Glutamatergic neuron (in vitro differentiated cells): ENCODE data around the gene BRD2. TPM values are rescaled to one million over a fixed set of nuclear protein-coding genes. Genes with fewer than 3 reads are reported as not detected.
"Not testable (repeated sequence)": the region's sequence is repeated elsewhere in the genome, so short reads cannot be mapped to it uniquely, and the experiment has no call there.

Source experiments
- DNase-seq: peaks from one replicate; pipeline ENCODE4 v3.0.0; 2022
- H3K27ac Mint-ChIP-seq: one replicate; pipeline ENCODE4 v1.8.0; 2020; ENCODE audit warnings: mild to moderate bottlenecking, mixed read lengths, inconsistent platforms; ENCODE audit not compliant: unreplicated experiment
- H3K27me3 Mint-ChIP-seq: one replicate; pipeline ENCODE4 v1.8.0; 2020; ENCODE audit warnings: mild to moderate bottlenecking, moderate library complexity, mixed read lengths, inconsistent platforms; ENCODE audit not compliant: unreplicated experiment
- H3K36me3 Mint-ChIP-seq: one replicate; pipeline ENCODE4 v1.8.0; 2020; ENCODE audit warnings: mild to moderate bottlenecking, mixed read lengths, inconsistent platforms; ENCODE audit not compliant: unreplicated experiment
- H3K4me1 Mint-ChIP-seq: one replicate; pipeline ENCODE4 v1.8.0; 2020; ENCODE audit warnings: mild to moderate bottlenecking, low read depth, mixed read lengths, inconsistent platforms; ENCODE audit not compliant: unreplicated experiment
- H3K4me3 Mint-ChIP-seq: one replicate; pipeline ENCODE4 v1.8.0; 2020; ENCODE audit warnings: mild to moderate bottlenecking, mixed read lengths, inconsistent platforms; ENCODE audit not compliant: unreplicated experiment
- H3K9me3 Mint-ChIP-seq: one replicate; pipeline ENCODE4 v1.8.0; 2020; ENCODE audit warnings: mild to moderate bottlenecking, moderate library complexity, mixed read lengths, inconsistent platforms; ENCODE audit not compliant: unreplicated experiment
- total RNA-seq: library from RNA; stranded (reverse); fragmentation: NEBNext Ultra II Directional; extraction: Animal tissue kit (Norgen Biotek cat#: 25700); gene quantifications from one replicate; pipeline ENCODE4 v1.2.1, GENCODE V29; 2021; ENCODE audit not compliant: unreplicated experiment
- TF ChIP-seq, protein P1 (sequence below): fragments of 200-600 bp; sonication (generic); IDR thresholded peaks from one replicate; pipeline ENCODE4 v1.5.0; 2021; ENCODE audit not compliant: partially characterized antibody, unreplicated experiment

Gene BRD2
- total RNA-seq, 1 donor from 2014 or later: 213 TPM

DNA sequence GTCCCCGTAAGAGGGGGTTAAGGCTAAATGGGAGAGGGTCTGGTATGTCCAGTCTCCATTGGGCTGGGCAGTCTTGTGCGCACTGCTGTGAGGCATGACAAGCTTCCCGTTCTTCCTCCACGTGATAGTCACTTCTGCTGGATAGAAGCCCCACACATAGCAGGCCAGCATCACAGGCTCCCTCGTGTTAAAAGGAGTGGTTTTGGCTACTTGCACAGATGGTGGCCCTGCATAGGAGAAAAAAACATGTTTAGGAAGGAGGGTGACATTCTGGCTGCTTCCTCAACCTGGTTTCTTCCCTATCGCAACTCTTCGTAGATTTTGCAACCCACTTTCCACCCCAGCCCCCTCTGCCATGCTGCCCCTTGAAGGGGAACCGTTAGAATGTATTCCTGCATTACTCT is 31.2 kb upstream of the BRD2 start:
- Mint-ChIP-seq H3K4me1 (peaks cover 7% of the 10 kb centered on the region), H3K27ac (no peak overlapping the region), H3K4me3 (peak overlapping the region; percentile 40), H3K36me3 (no peaks in the 10 kb centered on the region), H3K27me3 (peaks cover 5% of the 10 kb centered on the region), H3K9me3 (peaks cover 3% of the 10 kb centered on the region)
- no peak for DNase-seq
- TF ChIP-seq, protein P1, sequence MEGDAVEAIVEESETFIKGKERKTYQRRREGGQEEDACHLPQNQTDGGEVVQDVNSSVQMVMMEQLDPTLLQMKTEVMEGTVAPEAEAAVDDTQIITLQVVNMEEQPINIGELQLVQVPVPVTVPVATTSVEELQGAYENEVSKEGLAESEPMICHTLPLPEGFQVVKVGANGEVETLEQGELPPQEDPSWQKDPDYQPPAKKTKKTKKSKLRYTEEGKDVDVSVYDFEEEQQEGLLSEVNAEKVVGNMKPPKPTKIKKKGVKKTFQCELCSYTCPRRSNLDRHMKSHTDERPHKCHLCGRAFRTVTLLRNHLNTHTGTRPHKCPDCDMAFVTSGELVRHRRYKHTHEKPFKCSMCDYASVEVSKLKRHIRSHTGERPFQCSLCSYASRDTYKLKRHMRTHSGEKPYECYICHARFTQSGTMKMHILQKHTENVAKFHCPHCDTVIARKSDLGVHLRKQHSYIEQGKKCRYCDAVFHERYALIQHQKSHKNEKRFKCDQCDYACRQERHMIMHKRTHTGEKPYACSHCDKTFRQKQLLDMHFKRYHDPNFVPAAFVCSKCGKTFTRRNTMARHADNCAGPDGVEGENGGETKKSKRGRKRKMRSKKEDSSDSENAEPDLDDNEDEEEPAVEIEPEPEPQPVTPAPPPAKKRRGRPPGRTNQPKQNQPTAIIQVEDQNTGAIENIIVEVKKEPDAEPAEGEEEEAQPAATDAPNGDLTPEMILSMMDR: no peak

DNA sequence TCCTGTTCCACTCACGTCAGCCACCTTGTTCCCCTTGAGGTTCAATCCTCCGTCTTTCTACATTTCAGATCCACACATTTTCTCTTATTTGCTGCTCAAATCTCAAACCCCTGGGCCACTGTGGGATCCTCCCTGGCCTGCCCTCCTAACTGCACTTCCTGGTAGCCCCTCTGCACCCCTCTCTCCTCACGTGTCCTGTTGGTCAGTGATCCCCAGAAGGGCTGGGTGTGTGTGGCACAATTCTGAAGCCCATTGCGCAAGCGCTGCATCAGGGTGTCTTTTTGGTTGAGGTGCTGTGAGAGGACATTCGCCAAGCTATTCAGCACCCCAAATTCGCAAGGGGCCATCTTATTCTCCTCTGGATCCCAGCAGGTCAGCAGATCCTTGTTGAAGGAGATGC is 29.9 kb upstream of the BRD2 start:
- H3K4me1 Mint-ChIP-seq: peaks cover 7% of the 10 kb centered on the region
- no peak for DNase-seq
- peaks cover 3% of the 10 kb centered on the region for H3K9me3 Mint-ChIP-seq
- H3K36me3 Mint-ChIP-seq: no peaks in the 10 kb centered on the region
- H3K4me3 Mint-ChIP-seq: peak overlapping the region; percentile 21
- H3K27ac Mint-ChIP-seq: no peak overlapping the region
- TF ChIP-seq, protein P1: no peak
- H3K27me3 Mint-ChIP-seq: peaks cover 5% of the 10 kb centered on the region

DNA sequence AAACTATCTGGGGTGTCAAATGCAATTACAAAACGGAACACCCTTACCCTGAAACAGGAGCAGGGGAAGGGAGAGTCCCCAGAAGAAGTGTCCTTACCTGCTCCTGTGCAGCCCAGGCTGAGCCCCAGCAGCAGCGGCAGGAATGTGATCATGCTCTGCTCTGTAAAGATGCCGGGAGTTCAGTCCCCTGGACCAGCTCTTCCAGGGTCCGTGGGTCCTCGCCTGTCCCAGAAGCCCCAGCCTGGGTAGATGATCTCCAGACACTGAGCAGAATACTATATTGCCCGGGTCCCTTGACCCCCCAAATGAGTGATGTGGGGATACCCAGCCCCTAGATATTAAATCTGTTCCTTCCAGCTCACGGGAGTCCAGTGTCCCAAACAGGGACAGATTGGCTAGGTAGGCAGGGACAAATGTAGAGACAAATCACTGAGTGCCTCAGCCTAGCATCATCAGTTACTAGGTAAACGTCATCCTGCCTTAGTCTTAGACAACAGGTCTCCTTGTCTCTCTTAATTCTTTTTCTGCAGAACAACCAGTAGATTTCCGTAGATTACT is 27.7 kb upstream of the BRD2 start, which contains the start of gene HLA-DMB:
TSS of gene HLA-DMB (minus strand) at position 373 of the 558 bp plus-strand sequence. CDS start at position 152, 221 bp downstream.
- TF ChIP-seq, protein P1: no peak
- Mint-ChIP-seq H3K9me3 (peaks cover 4% of the 10 kb centered on the region), H3K27ac (no peak within 1 kb of the TSS), H3K36me3 (no peaks in the 10 kb centered on the region), H3K4me3 (peak within 1 kb of the TSS; percentile 63), H3K27me3 (peaks cover 4% of the 10 kb centered on the region), H3K4me1 (peaks cover 7% of the 10 kb centered on the region)
- DNase-seq: no peak

DNA sequence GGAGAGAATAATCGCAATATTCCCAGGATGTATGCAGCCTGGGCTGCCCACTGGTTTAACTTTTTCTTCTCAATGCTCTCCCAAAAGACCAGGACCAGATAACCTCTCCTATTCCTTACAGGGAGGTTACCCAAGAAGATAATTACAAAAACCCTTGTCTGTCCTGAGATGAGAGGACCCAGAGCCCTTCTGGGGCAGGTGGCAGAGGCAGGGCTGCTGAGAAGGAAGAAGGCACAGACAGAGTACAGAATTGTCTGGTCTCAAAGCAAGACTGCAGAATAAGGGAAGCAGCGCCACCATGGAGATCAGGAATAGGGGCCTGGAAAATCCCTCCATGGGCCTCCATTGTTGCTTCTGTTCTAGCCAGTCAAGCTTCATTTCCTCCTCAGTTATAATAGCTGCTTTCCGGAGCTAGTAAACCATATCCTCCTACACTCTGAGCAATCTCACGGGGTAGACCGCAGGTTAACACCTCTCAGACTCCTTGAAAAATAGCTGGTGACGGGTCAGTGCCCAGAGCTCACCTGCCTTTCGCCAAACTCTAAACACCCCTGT is 27.1 kb upstream of the BRD2 start:
- H3K9me3 Mint-ChIP-seq: peaks cover 4% of the 10 kb centered on the region
- TF ChIP-seq, protein P1: no peak
- H3K4me1 Mint-ChIP-seq: peaks cover 7% of the 10 kb centered on the region
- no peak overlapping the region for H3K4me3 Mint-ChIP-seq
- peaks cover 4% of the 10 kb centered on the region for H3K27me3 Mint-ChIP-seq
- DNase-seq: no peak
- H3K27ac Mint-ChIP-seq: no peak overlapping the region
- no peaks in the 10 kb centered on the region for H3K36me3 Mint-ChIP-seq

DNA sequence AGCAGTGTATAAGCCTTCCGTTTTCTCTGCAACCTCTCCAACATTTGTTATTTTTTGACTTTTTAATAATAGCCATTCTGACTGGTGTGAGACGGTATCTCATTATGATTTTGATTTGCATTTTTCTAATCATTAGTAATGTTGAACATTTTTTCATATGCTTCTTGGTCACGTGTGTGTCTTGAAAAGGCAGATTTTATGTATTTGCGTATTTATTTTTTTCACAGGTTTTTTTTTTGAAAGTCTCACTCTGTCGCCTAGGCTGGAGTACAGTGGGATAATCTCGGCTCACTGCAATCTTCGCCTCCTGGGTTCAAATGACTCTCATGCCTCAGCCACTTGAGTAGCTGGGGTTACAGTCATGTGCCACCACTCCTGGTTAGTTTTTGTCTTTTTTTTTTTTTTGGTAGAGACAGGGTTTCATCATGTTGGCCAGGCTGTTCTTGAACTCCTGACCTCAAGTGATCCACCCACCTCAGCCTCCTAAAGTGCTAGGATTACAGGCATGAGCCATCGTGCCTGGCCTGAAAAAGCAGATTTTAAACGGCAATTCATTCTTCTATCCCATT is 25.8 kb upstream of the BRD2 start:
- not testable (repeated sequence) for H3K4me1 Mint-ChIP-seq, H3K4me3 Mint-ChIP-seq, H3K27me3 Mint-ChIP-seq, H3K27ac Mint-ChIP-seq, DNase-seq, H3K36me3 Mint-ChIP-seq, H3K9me3 Mint-ChIP-seq
